NCI-H446 (cell line): ENCODE data around the gene NCOA1.
"Not testable (repeated sequence)": the region's sequence is repeated elsewhere in the genome, so short reads cannot be mapped to it uniquely, and the experiment has no call there.

Experiments used
- DNase-seq, 2 experiments: peaks; one replicate each; lab custom pipeline; 2025; lab: John Stamatoyannopoulos, UW

NCOA1 gene

DNA sequence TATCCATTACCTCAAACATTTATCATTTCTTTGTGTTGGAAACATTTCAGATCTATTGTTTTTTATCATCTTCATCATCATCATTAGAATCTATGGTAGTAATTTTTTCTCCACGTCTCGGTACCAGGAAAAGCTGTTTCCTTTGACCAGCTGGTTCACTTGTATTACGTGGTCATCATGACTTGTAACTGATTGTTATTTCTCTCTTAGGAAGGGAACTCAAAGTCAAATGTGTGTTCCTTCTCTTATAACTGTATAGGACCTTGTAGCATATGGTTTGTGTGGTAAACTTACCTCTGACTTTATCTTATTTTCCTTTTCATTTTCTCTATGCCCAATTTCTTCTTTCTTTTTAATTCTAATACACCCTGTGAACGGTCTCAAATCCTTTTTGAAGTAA is 16.5 kb downstream of the NCOA1 start:
- no peak for DNase-seq

DNA sequence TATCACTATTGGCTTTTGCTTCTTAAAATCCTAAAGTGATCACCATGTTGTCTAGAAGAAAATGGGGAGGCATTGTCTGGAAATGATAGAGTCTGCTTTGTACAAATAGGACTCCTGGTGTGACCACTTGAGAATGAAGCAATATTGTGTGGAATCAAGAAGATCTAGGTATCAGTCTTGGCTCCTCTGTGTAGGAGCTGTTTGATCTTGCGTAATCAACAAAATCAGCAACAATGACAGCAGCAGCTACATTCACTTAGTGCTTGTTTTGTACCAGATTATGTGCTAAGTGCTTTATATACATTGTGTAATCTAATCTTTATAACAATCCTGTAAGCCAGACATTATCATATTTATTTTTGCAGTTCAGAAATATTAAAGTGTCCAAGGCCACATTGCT is 17.8 kb downstream of the NCOA1 start:
- no peak for DNase-seq

DNA sequence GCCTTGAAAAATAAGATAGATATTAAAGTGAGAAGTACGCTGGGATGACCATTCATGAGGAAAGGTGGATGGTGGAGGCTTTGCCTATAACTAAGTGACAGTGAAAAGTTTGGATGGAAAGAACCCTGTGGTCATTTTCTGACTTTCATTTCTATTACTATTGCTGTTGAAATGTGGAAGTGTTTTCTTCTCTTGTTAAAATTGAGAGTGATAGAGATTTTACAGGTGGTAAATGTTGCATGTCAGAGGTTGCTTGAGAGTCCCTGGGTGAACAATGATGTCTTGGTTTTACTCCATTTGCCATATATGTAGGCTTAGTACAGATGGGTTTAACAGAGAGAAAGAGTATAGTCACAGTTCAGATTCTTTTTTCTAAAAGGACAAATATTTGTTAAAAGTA is 18.4 kb downstream of the NCOA1 start:
- no peak for DNase-seq

DNA sequence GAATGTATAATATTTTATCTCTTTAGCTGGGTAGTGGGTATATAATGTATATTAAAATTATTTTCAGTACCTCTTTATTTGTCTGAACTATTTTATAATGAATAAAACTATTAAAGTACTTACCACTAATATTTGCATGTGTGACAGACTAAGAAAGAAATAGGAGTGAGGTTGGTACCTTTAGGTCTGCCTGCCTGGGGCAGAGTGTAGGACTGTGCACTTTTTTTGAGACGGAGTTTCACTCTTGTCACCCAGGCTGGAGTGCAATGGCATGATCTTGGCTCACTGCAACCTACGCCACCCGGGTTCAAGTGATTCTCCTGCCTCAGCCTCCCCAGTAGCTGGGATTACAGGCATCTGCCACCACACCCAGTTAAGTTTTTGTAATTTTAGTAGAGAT is 18.8 kb downstream of the NCOA1 start:
- DNase-seq = no peak

DNA sequence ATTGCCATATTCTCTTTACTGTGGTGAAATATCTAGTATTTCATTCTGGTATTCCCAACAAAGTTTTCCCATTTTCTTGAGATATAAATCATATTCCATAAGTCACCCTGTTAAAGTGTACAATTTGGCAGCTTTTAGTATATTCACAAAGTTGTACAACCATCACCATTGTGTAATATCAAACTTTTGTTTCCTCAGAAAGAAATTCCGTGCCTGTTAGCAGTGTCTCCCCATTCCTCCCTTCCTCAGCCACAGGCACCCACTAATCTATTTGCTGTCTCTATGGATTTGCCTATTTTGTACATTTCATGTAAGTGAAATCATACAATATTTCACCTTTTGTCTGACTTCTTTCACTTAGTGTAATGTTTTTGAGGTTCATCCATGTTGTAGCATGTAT is 19.7 kb downstream of the NCOA1 start:
- no peak for DNase-seq

DNA sequence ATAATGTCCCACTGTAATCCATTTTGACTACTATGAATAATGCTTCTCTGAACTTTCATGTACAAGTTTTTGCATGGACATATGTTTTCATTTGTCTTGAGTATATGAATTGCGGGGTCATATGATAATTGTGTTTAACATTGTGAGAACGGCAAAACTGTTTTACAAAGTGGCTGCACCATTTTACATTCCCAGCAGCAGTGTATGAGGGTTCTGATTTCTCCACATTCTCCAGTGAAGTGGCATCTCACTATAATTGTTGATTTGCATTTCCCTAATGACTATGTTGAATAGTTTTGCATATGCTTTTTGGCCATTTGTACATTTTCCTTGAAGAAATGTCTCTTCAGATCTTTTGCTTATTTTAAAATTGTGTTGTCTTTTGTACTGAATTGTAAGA is 20.1 kb downstream of the NCOA1 start:
- DNase-seq = no peak

DNA sequence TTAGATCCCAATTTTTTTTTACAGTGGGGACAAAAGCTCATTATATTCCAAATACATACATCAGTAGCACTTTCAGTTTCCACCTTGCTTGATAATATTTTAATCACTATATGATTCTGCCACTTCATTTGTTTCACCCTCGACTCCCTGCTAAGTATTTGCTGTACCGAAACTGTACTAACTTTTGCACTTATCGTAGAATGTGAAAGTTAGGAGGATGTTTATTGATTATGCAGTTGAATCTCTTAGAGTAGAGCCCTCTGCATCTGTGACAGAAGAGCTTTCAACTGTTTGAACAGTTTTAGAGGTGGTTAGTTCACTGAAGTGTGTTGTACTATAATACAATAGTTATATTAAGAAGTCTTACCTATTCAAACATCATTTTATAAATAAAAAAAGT is 20.8 kb downstream of the NCOA1 start:
- DNase-seq = no peak

DNA sequence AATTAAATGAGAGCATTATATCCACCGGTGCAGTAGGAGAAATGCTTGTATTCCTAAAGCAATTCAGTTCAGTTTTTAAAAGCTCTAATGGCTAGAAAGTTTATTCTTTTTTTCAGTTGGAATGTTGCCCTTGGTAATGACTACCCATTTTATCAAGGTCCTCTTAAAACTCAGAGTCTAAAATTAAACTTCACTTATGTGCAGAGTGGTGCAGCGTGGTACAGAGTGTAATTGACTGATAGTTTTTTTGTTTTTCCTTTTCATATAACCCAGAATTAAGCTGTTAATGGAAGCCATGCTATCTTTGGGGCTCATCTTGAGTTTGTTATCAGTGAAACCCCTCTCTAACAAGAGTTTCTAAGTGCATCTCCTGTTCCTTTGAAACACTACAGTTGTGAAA is 21.4 kb downstream of the NCOA1 start:
- DNase-seq = no peak

DNA sequence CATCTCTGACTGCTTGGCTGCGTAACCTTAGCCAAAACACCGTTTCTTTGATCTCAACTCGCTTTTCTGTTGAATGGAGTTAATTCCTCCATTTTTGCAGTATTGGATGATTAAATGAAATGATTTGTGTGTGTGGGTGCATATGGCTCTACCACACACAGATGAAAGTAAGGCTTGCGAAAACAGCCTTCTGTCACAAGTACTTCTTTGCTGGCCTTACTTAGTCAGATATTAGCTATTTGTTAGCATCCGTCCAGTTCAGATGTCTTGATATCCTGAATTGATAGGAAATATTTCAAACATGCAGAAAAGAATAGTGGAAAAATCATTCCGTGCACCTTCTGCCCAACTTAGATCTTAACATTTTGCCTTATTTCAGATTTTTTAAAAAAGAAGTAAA is 21.8 kb downstream of the NCOA1 start:
- no peak for DNase-seq

DNA sequence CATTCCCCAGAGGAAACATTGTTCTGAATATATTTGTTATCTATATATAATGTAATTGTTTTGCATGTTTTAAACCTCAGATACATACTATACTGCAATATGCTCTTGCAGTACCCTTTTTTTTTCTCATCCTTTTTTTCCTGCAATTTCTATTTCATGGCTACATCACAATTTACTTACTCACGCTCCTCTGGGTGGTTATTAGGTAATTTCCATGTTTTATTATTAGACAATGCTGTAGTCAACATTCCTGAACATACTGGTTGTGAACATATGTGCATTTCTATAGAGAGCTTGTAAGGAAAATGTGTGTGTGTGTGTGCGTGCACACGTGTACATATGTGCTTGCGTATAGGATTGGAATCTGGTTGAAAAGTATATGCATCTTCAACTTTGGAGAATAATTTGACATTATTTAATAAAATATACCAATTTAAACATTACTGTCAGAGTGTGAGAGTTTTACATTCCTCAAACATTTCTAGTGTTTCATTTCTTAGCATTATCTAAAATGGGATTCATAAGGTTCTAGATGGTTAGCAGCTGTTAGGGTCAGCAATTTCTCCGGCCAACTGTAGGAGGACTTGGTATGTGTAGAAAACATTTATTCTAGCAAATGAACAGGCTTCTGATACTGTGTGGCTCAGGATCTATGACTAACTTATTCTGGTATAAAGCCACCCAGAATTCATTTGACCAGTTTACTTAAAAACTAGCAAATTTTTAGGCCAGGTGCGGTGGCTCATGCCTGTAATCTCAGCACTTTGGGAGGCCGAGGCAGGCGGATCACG is 22.4 kb downstream of the NCOA1 start:
- no peak for DNase-seq

DNA sequence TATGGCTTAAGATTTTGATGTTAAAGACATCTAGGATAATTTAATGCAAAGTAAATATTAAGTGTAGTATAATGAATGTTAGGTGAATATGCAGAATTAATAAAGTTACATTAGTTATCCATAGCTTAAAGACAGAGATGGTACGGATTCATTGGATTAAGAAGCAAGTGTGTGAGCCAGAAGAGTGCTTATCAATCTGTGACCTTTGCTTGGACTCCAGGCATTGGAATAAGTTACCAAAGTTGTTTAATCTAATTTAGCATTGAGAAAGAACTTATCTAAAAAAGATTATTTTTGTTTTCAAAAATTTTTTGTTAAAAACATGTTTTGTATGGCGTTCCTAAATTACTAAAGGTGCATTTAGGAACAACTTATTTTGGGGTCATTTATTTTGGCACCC is 23.8 kb downstream of the NCOA1 start:
- no peak for DNase-seq

DNA sequence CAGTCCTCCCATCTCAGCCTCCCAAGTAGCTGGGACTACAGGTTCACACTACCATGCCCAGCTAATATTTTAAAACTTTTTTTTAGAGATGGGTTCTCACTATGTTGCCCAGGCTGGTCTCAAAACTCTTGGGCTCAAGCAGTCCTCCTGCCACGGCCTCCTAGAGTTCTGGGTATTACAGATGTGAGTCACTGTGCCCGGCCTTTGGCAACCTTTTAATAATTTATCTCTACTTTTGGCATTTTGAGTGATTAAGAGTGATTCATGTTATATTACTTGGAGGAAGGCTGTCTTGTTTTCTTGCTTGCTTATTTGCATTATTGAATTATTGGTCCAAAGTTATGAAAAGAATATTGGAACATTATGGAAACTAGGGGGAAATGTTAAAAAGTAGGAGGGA is 24.3 kb downstream of the NCOA1 start:
- no peak for DNase-seq

DNA sequence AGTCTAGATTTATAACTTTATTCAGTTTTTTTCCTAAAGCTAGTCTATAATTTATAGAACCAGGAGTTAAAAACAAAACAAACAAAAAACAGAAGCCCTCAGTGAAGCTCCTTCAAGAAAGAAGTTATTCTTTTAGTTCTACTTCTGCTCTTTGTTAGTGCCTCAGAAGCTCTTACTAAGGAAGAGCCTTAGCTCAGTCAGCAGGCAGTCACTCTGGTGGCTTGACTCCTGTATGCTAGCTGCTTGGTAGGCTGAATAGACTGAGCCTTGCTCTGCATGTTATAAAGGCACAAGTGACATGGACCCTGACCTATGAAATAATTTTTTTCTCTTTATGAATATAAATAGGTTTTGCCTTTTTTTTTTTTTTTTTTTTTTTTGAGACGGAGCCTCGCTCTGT is 24.8 kb downstream of the NCOA1 start:
- no peak for DNase-seq

DNA sequence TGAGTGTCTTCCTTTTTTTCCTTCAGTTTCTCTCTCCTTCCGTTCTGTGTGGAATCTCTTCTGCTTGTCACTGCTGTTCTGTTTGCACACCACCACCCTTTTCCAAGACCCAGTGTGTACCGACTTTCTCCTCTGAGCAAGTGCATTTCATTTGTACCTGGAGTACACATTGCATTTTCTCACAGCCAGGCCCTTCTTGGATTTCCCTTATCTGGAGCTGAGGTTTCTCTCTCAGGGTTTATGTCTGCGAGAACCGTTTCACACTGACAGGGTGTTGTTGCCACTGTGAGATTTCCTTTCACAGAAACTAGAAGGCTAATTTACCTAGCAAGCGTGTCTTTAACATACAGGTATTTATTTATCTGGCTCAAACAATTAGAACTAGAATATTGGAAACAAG is 26.2 kb downstream of the NCOA1 start:
- DNase-seq = no peak

DNA sequence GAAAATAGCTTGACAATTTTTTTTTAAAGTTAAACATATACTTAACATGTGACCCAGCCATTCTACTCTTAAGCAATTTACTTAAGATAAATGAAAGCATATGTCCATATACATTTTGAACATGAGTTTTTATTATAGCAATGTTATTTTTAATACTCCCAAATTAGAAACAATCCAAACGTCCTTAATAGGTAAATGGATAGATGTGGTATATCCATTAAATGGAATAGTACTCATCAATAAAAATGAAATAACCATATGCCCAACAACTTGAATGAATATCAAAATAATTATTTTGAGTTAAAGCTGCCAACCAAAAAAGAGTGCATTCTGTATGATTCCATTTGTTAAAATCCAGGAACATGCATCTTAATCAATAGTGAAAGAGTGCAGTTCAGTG is 29.1 kb downstream of the NCOA1 start:
- DNase-seq = no peak

DNA sequence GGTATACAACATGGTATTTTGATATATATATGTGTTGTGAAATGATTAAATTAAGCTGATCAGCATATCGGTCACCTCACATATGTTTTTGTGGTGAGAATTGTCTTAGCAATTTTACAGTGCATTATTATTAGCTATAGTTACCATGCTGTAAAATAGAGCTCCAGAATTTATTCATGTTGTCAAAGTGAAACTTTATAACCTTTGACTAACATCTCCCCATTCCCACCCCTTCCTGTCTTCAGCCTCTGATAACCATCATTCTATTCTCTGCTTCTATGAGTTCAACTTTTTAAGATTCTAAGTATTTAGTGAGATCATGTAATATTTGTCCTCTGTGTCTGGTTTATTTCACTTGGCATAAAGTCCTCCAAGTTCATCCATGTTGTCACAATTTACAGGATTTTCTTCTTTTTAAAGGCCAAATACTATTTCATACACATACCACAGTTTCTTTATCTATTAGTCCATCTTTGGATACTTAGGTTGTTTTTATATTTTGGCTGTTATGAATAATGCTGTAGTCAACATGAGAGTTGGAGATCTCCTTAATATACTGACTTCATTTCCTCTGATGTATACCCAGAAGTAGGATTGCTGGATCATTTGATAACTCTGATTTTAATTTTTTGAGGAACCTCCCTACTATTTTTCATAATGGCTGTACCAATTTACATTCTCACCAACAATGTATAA is 30.3 kb downstream of the NCOA1 start:
- no peak for DNase-seq

DNA sequence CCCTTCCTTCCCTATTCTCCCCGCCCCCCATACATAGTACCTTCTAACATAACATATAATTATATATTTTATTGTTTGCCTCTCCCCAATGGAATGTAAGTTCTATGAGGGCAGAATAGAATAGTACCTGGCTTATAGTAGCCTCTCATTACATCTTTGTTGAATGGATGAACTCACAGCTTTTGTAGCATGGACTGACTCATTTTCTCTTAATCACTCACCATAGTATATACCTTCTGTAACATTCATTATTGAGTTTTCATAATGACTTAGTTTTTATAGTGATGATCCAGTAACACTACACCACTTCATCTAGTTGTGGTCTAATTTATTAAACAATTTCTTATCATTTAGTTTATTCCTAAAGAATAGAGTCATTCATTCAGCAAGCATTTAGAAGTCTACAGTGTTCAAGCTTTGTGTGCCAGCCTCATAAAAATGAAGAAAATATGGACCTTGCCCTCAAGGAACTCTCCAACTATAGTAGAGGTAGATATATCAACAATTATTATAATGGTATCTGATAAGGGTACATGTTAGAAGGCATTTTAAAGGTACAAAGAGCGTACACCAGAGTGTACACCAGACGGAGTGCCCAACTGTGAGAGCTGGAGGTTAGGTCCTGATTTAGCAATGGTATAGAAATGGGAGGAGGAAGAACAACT is 31.1 kb downstream of the NCOA1 start:
- DNase-seq = no peak

DNA sequence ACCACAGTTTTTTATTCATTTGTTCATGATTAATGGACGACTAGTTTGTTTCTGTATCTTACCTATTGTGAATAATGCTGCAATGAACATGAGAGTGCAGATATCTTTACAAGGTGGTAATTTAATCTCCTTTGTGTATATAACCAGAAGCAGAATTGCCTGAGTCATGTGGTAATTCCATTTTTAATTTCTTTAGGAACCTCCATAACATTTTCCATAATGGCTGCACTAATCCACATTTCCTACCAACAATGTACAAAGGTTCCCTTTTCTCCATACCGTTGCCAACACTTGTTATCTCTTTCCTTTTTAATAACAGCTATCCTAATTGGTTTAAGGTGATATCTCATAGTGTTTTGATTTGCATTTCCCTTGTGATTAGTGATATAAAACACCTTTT is 36.5 kb downstream of the NCOA1 start:
- no peak for DNase-seq

DNA sequence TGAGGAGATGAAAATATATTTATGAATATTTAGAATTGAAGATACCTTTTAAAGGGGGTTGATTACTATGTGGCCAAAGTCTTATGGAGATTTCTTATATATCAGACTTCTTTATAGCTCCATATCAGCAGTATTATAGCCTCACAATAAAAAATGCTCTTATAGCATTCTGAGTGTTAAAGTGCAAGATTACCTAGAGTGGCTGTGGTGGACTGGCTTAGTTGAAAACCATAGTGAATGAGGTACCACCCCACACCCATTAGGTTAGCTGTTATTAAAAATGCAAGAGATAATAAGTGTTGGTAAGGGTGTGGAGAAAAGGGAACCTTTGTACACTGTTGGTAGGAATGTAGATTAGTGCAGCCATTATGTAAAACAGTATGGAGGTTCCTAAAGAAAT is 39.7 kb downstream of the NCOA1 start:
- no peak for DNase-seq

DNA sequence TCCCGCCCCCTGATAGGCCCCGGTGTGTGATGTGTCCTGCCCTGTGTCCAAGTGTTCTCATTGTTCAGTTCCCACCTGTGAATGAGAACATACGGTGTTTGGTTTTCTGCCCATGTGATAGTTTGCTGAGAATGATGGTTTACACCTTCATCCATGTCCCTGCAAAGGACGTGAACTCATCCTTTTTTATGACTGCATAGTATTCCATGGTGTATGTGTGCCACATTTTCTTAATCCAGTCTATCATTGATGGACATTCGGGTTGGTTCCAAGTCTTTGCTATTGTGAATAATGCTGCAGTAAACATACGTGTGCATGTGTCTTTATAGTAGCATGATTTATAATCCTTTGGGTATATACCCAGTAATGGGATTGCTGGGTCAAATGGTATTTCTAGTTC is 40.6 kb downstream of the NCOA1 start:
- DNase-seq = not testable (repeated sequence)

DNA sequence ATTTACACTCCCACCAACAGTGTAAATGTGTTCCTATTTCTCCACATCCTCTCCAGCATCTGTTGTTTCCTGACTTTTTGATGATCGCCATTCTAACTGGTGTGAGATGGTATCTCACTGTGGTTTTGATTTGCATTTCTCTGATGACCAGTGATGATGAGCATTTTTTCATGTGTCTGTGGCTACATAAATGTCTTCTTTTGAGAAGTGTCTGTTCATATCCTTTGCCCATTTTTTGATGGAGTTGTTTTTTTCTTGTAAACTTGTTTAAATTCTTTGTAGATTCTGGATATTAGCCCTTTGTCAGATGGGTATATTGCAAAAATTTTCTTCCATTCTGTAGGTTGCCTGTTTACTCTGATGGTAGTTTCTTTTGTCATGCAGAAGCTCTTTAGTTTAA is 41.0 kb downstream of the NCOA1 start:
- not testable (repeated sequence) for DNase-seq

DNA sequence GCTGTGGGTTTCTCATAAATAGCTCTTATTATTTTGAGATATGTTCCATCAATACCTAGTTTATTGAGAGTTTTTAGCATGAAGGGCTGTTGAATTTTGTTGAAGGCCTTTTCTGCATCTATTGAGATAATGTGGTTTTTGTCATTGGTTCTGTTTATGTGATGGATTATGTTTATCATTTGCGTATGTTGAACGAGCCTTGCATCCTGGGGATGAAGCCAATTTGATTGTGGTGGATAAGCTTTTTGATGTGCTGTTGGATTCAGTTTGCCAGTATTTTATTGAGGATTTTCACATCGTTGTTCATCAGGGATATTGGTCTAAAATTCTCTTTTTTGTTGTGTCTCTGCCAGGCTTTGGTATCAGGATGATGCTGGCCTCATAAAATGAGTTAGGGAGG is 42.5 kb downstream of the NCOA1 start:
- DNase-seq = not testable (repeated sequence)

DNA sequence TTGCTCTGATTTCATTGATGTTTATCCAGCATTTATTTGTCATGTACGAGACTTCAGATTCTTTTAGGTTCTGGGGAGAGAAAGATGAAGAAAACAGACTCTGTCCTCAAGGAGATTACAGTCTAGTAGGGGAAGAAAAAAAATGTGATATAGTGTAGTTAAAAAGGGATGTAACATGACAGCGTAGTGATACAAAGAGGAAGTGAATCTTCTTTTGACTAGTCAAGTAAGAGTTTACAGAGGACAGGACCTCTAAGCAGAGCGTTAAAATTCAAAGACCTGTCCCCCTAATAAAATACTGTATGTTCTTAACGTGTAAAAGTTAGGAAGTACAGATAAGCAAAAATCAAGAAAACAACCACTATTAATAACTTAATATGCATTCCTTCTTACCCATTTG is 47.7 kb downstream of the NCOA1 start:
- no peak for DNase-seq
